Measurements from ENCODE around the gene CACNA2D3.
"Not testable (repeated sequence)": the region's sequence is repeated elsewhere in the genome, so short reads cannot be mapped to it uniquely, and the experiment has no call there.

The CACNA2D3 gene

DNA sequence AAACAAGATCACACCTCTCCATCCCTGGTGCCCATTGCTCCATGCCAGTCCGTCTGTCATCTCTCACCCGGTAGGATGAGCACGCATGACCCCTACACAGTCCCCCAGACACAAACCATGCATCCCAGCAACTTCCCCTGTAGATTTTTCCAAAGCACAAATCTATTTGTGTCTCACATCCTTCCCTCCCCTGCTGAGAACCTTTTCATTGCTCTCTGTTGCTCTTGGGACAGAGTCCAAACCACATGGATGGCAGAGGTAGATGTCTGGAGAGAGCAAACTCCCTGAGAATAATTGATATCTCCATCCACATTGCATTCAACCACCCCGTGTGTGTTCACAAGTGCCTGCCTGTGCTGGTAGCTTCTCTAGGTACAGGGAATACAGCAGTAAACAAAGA is 835.4 kb downstream of the CACNA2D3 start:
- Histone ChIP-seq H3K4me3 (ENCODE audit: low read length) (no peak overlapping the region), H3K4me1 (ENCODE audit: insufficient read depth, low read length) (peaks cover 15% of the 10 kb centered on the region), H3K9me3 (ENCODE audit: low read length) (no peaks in the 10 kb centered on the region), H3K36me3 (ENCODE audit: insufficient read depth, low read length) (no peaks in the 10 kb centered on the region), H3K27me3 (ENCODE audit: insufficient read depth, low read length) (no peaks in the 10 kb centered on the region), H2AFZ (ENCODE audit: low read depth, low read length) (no peak overlapping the region)

DNA sequence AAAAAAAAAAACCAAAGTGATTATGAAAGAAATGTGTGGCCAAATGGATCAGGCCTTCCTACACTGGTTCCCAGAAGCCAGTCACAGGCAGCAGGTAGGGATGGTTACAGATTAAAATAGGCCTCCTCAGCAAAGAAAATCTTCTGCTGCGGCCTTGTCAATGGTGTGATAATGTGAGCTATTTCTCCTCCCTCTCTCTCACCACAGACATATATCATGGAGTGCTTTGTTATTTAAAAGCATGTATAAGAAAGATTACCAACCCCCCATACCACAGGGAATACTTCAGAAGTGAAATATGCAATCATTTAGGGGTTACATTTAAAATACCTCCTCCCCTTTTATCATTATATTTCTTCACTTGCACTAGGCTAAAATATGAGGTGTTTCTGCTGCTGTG is 837.7 kb downstream of the CACNA2D3 start:
- H3K9me3 ChIP-seq (ENCODE audit: low read length) = no peaks in the 10 kb centered on the region
- no peaks in the 10 kb centered on the region for H3K36me3 ChIP-seq (ENCODE audit: insufficient read depth, low read length)
- H3K4me3 ChIP-seq (ENCODE audit: low read length) = no peak overlapping the region
- peaks cover 10% of the 10 kb centered on the region for H3K4me1 ChIP-seq (ENCODE audit: insufficient read depth, low read length)
- H3K27me3 ChIP-seq (ENCODE audit: insufficient read depth, low read length) = no peaks in the 10 kb centered on the region
- H2AFZ ChIP-seq (ENCODE audit: low read depth, low read length) = no peak overlapping the region

- Histone ChIP-seq H3K36me3 (ENCODE audit: insufficient read depth, low read length) (no peaks in the 10 kb centered on the region), H3K4me3 (ENCODE audit: low read length) (no peak overlapping the region), H3K4me1 (ENCODE audit: insufficient read depth, low read length) (peaks cover 12% of the 10 kb centered on the region), H3K9me3 (ENCODE audit: low read length) (no peaks in the 10 kb centered on the region), H3K27me3 (ENCODE audit: insufficient read depth, low read length) (no peaks in the 10 kb centered on the region), H2AFZ (ENCODE audit: low read depth, low read length) (no peak overlapping the region)
These were observed 838.3 kb downstream of the CACNA2D3 start for GRCh38 chr3:54960701-54961100.

DNA sequence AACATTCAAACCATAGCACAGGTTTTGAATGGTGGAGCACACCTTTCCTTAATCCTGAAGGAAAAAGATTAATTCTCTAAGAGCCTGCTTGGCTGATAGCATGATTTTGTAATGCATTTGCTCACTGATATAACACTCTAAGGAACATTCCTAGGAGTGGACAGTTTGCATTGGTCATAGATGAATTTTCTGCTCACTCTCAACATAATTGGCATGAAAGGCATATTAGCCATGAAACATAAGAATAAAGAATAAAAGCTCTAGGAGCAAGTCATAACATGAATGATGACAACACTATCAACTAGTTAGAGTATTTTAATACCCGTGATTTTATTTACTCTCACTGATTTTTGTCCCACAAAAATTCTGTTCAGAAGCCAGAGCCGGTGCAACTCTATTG is 839.8 kb downstream of the CACNA2D3 start:
- peaks cover 12% of the 10 kb centered on the region for H3K4me1 ChIP-seq (ENCODE audit: insufficient read depth, low read length)
- H3K9me3 ChIP-seq (ENCODE audit: low read length) = no peaks in the 10 kb centered on the region
- H3K27me3 ChIP-seq (ENCODE audit: insufficient read depth, low read length) = no peaks in the 10 kb centered on the region
- no peak overlapping the region for H2AFZ ChIP-seq (ENCODE audit: low read depth, low read length)
- no peaks in the 10 kb centered on the region for H3K36me3 ChIP-seq (ENCODE audit: insufficient read depth, low read length)
- H3K4me3 ChIP-seq (ENCODE audit: low read length) = no peak overlapping the region

DNA sequence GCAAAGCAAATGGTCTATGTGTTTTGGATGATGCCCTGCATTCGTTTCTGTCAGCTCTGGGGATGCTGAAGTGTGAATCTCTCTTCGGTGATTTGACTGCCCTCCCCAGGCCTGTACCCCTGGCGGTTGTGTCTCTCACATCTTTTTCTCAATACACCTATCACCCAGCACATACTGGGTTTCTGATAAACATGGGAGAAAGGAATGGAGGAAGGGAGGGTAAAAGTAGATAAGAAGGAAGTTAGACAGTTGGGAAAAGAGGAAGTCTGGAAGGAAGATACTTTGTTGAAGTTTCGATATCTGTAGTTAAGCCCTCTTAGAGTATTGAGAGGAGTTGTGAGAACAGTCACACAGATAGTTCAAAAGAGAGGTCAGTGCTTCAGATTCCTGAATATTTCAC is 841.3 kb downstream of the CACNA2D3 start:
- H3K4me3 ChIP-seq (ENCODE audit: low read length) = no peak overlapping the region
- no peaks in the 10 kb centered on the region for H3K9me3 ChIP-seq (ENCODE audit: low read length)
- no peak overlapping the region for H2AFZ ChIP-seq (ENCODE audit: low read depth, low read length)
- H3K4me1 ChIP-seq (ENCODE audit: insufficient read depth, low read length) = peaks cover 20% of the 10 kb centered on the region
- H3K36me3 ChIP-seq (ENCODE audit: insufficient read depth, low read length) = no peaks in the 10 kb centered on the region
- H3K27me3 ChIP-seq (ENCODE audit: insufficient read depth, low read length) = no peaks in the 10 kb centered on the region

DNA sequence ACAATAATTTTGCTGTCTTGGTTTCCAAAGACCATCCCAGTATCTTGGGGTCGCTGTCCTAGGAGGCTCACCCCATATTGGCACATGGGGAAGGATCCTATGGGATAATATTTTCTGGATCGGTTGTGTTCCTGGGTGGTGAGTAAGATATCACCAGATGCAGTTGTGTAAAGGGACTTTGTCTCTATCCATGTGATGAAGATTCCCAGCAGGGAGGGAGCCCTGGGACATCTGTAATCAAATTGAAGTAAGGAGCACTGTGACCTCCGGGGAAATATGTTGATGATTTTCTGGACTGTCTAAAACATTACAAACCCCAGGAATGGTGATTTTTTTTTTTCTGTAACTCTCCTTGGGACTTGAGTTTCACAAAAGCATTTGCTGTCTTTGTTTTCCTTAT is 841.7 kb downstream of the CACNA2D3 start:
- Histone ChIP-seq H3K4me1 (ENCODE audit: insufficient read depth, low read length) (peaks cover 21% of the 10 kb centered on the region), H3K4me3 (ENCODE audit: low read length) (no peak overlapping the region), H3K27me3 (ENCODE audit: insufficient read depth, low read length) (no peaks in the 10 kb centered on the region), H3K9me3 (ENCODE audit: low read length) (no peaks in the 10 kb centered on the region), H2AFZ (ENCODE audit: low read depth, low read length) (no peak overlapping the region), H3K36me3 (ENCODE audit: insufficient read depth, low read length) (no peaks in the 10 kb centered on the region)

- Histone ChIP-seq H3K4me3 (ENCODE audit: low read length) (no peak overlapping the region), H3K36me3 (ENCODE audit: insufficient read depth, low read length) (no peaks in the 10 kb centered on the region), H3K4me1 (ENCODE audit: insufficient read depth, low read length) (peaks cover 19% of the 10 kb centered on the region), H2AFZ (ENCODE audit: low read depth, low read length) (no peak overlapping the region), H3K9me3 (ENCODE audit: low read length) (no peaks in the 10 kb centered on the region), H3K27me3 (ENCODE audit: insufficient read depth, low read length) (no peaks in the 10 kb centered on the region)
These were observed 843.4 kb downstream of the CACNA2D3 start for GRCh38 chr3:54965746-54966145.

- H3K4me1 ChIP-seq (ENCODE audit: insufficient read depth, low read length) = peaks cover 19% of the 10 kb centered on the region
- H3K36me3 ChIP-seq (ENCODE audit: insufficient read depth, low read length) = no peaks in the 10 kb centered on the region
- H2AFZ ChIP-seq (ENCODE audit: low read depth, low read length) = no peak overlapping the region
- no peaks in the 10 kb centered on the region for H3K9me3 ChIP-seq (ENCODE audit: low read length)
- no peak overlapping the region for H3K4me3 ChIP-seq (ENCODE audit: low read length)
- no peaks in the 10 kb centered on the region for H3K27me3 ChIP-seq (ENCODE audit: insufficient read depth, low read length)
These were observed 844.6 kb downstream of the CACNA2D3 start for GRCh38 chr3:54966979-54967378.

GRCh38 chr3:54967731-54968161 is 845.4 kb downstream of the CACNA2D3 start:
- Histone ChIP-seq H2AFZ (ENCODE audit: low read depth, low read length) (no peak overlapping the region), H3K27me3 (ENCODE audit: insufficient read depth, low read length) (no peaks in the 10 kb centered on the region), H3K36me3 (ENCODE audit: insufficient read depth, low read length) (no peaks in the 10 kb centered on the region), H3K4me3 (ENCODE audit: low read length) (no peak overlapping the region), H3K9me3 (ENCODE audit: low read length) (no peaks in the 10 kb centered on the region), H3K4me1 (ENCODE audit: insufficient read depth, low read length) (peaks cover 26% of the 10 kb centered on the region)

- no peaks in the 10 kb centered on the region for H3K27me3 ChIP-seq (ENCODE audit: insufficient read depth, low read length)
- no peak overlapping the region for H3K4me3 ChIP-seq (ENCODE audit: low read length)
- H3K36me3 ChIP-seq (ENCODE audit: insufficient read depth, low read length) = no peaks in the 10 kb centered on the region
- H3K9me3 ChIP-seq (ENCODE audit: low read length) = no peaks in the 10 kb centered on the region
- H3K4me1 ChIP-seq (ENCODE audit: insufficient read depth, low read length) = peaks cover 31% of the 10 kb centered on the region
- H2AFZ ChIP-seq (ENCODE audit: low read depth, low read length) = no peak overlapping the region
These were observed 846.3 kb downstream of the CACNA2D3 start for GRCh38 chr3:54968546-54969172.

GRCh38 chr3:54969652-54970051 is 847.3 kb downstream of the CACNA2D3 start:
- Histone ChIP-seq H3K4me1 (ENCODE audit: insufficient read depth, low read length) (peaks cover 27% of the 10 kb centered on the region), H3K27me3 (ENCODE audit: insufficient read depth, low read length) (no peaks in the 10 kb centered on the region), H3K36me3 (ENCODE audit: insufficient read depth, low read length) (no peaks in the 10 kb centered on the region), H2AFZ (ENCODE audit: low read depth, low read length) (no peak overlapping the region), H3K9me3 (ENCODE audit: low read length) (no peaks in the 10 kb centered on the region), H3K4me3 (ENCODE audit: low read length) (no peak overlapping the region)

GRCh38 chr3:54970895-54971294 is 848.5 kb downstream of the CACNA2D3 start:
- Histone ChIP-seq H3K4me1 (ENCODE audit: insufficient read depth, low read length) (peaks cover 24% of the 10 kb centered on the region), H2AFZ (ENCODE audit: low read depth, low read length) (no peak overlapping the region), H3K4me3 (ENCODE audit: low read length) (no peak overlapping the region), H3K27me3 (ENCODE audit: insufficient read depth, low read length) (no peaks in the 10 kb centered on the region), H3K9me3 (ENCODE audit: low read length) (no peaks in the 10 kb centered on the region), H3K36me3 (ENCODE audit: insufficient read depth, low read length) (no peaks in the 10 kb centered on the region)

DNA sequence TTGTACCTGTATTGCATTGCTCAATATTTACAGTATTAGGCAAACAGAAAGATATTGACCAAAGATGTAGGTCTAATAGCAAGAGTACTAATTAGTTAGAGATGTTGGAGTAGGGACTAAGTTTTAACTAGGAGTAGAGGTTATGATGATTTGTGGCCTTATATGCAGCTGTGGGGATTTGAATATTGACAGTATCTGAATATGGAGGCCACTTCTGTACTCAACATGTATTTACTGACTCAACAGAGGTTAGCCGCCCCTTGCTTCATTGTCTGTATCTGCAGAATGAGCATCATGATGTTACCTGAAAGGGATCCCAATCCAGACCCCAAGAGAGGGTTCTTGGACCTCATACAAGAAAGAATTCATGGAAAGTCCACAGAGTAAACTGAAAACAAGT is 855.1 kb downstream of the CACNA2D3 start:
- Histone ChIP-seq H3K4me3 (ENCODE audit: low read length) (no peak overlapping the region), H3K4me1 (ENCODE audit: insufficient read depth, low read length) (peaks cover 15% of the 10 kb centered on the region), H2AFZ (ENCODE audit: low read depth, low read length) (no peak overlapping the region), H3K9me3 (ENCODE audit: low read length) (no peaks in the 10 kb centered on the region), H3K27me3 (ENCODE audit: insufficient read depth, low read length) (no peaks in the 10 kb centered on the region), H3K36me3 (ENCODE audit: insufficient read depth, low read length) (no peaks in the 10 kb centered on the region)

DNA sequence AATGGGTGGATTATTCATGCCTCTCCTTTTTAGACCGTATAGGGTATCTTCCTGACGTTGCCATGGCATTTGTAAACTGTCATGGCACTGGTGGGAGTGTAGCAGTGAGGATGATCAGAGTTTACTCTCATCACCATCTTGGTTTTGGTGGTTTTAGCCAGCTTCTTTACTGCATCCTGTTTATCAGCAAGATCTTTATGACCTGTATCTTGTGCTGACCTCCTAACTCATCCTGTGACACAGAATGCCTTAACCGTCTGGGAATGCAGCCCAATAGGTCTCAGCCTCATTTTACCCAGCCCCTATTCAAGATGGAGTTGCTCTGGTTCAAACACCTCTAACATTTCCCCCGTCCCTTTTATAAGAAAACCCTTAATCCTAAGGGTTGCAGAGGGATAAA is 855.6 kb downstream of the CACNA2D3 start:
- H3K36me3 ChIP-seq (ENCODE audit: insufficient read depth, low read length); H2AFZ ChIP-seq (ENCODE audit: low read depth, low read length); H3K9me3 ChIP-seq (ENCODE audit: low read length); H3K4me3 ChIP-seq (ENCODE audit: low read length); H3K27me3 ChIP-seq (ENCODE audit: insufficient read depth, low read length): not testable (repeated sequence)
- peaks cover 10% of the 10 kb centered on the region for H3K4me1 ChIP-seq (ENCODE audit: insufficient read depth, low read length)
